SK-N-SH (cell line): ENCODE data around the gene ZNF514. TPM values are rescaled to one million over a fixed set of nuclear protein-coding genes. Genes with fewer than 3 reads are reported as not detected.

Experiments
- CTCF ChIA-PET: fragments of 300-600, 350-600 bp; formaldehyde crosslinking; extraction: SDS; loops from one replicate; lab custom pipeline; 2021; lab: Yijun Ruan, JAX
- POLR2A ChIA-PET: fragments of 350-600 bp; sonication (Branson Sonifier 250); formaldehyde crosslinking; extraction: SDS; loops from one replicate; lab custom pipeline; 2020; ENCODE audit warnings: antibody characterized with exemption, inconsistent platforms; lab: Yijun Ruan, JAX
- DNase-seq: peaks from one replicate; pipeline ENCODE4 v3.0.0; 2012
- H2AFZ ChIP-seq: fragments of 200-600 bp; sonication (generic); 2 replicates; pipeline ENCODE4 v1.8.1; 2016; ENCODE audit warnings: antibody characterized with exemption, mild to moderate bottlenecking, low read depth
- H3F3A ChIP-seq: fragments of 200-600 bp; sonication (generic); replicated peaks from 2 replicates; pipeline ENCODE3; 2016; ENCODE audit warnings: antibody characterized with exemption, mild to moderate bottlenecking; ENCODE audit not compliant: insufficient read depth
- H3K27ac ChIP-seq, 2 experiments: fragments of 200-500 bp in 1 of 2; fragments of 200-600 bp in 1 of 2; sonication (Bioruptor generic) in 1 of 2; sonication (generic), shearing (Covaris generic) in 1 of 2; 2 replicates each; pipeline versions ENCODE4 v1.5.1 to v1.6.1; 2014 to 2016; ENCODE audit warnings: low read depth in 2 of 2, inconsistent platforms in 1 of 2, low read length in 1 of 2, mild to moderate bottlenecking in 1 of 2, mixed read lengths in 1 of 2
- H3K27me3 ChIP-seq: fragments of 200-600 bp; sonication (generic), shearing (Covaris generic); 2 replicates; pipeline ENCODE4 v1.6.1; 2016; ENCODE audit warnings: mixed run types; ENCODE audit not compliant: insufficient read depth
- H3K36me3 ChIP-seq, 2 experiments: fragments of 200-500 bp in 1 of 2; fragments of 200-600 bp in 1 of 2; sonication (Bioruptor generic) in 1 of 2; sonication (generic) in 1 of 2; replicated peaks in 1 of 2; 2 replicates each; pipeline versions ENCODE3 to v1.5.1; 2014 to 2016; ENCODE audit warnings: low read length in 1 of 2, mild to moderate bottlenecking in 1 of 2; ENCODE audit not compliant: insufficient read depth in 2 of 2, control insufficient read depth in 1 of 2
- H3K4me1 ChIP-seq, 2 experiments: fragments of 200-500 bp in 1 of 2; fragments of 200-600 bp in 1 of 2; sonication (Bioruptor generic) in 1 of 2; sonication (generic), shearing (Covaris generic) in 1 of 2; 2 replicates each; pipeline versions ENCODE4 v1.5.1 to v1.6.1; 2014 to 2016; ENCODE audit warnings: low read depth in 1 of 2, low read length in 1 of 2, mixed run types in 1 of 2; ENCODE audit not compliant: insufficient read depth in 2 of 2, control insufficient read depth in 1 of 2
- H3K4me2 ChIP-seq: fragments of 200-600 bp; sonication (generic), shearing (Covaris generic); 2 replicates; pipeline ENCODE4 v1.6.1; 2017; ENCODE audit warnings: mixed run types
- H3K4me3 ChIP-seq, 2 experiments: fragments of 200-500 bp in 1 of 2; fragments of 200-600 bp in 1 of 2; sonication (Bioruptor generic) in 1 of 2; sonication (generic), shearing (Covaris generic) in 1 of 2; 2 replicates each; pipeline versions ENCODE4 v1.5.1 to v1.8.1; 2014 to 2016; ENCODE audit warnings: low read depth in 2 of 2, inconsistent platforms in 1 of 2, low read length in 1 of 2, mild to moderate bottlenecking in 1 of 2, mixed read lengths in 1 of 2, moderate library complexity in 1 of 2
- H3K79me2 ChIP-seq: fragments of 200-600 bp; sonication (generic); 2 replicates; pipeline ENCODE4 v1.8.1; 2017; ENCODE audit warnings: mild to moderate bottlenecking; ENCODE audit not compliant: insufficient read depth
- H3K9ac ChIP-seq: fragments of 200-600 bp; sonication (generic); 2 replicates; pipeline ENCODE4 v1.6.1; 2017; ENCODE audit warnings: mixed run types
- H3K9me2 ChIP-seq: fragments of 200-600 bp; sonication (generic); 2 replicates; pipeline ENCODE4 v1.6.1; 2017; ENCODE audit warnings: mixed run types
- H3K9me3 ChIP-seq: fragments of 200-600 bp; sonication (generic); 2 replicates; pipeline ENCODE4 v1.6.1; 2017; ENCODE audit warnings: mixed run types, mild to moderate bottlenecking, moderate library complexity
- H4K20me1 ChIP-seq: fragments of 200-600 bp; sonication (generic); 2 replicates; pipeline ENCODE4 v1.6.1; 2017; ENCODE audit warnings: mild to moderate bottlenecking, mixed run types; ENCODE audit not compliant: insufficient read depth
- CTCF ChIP-seq: fragments of 200-600 bp; sonication (generic); IDR thresholded peaks from 2 replicates; pipeline ENCODE4 v1.6.1; 2017; ENCODE audit warnings: antibody characterized with exemption, mild to moderate bottlenecking, moderate library complexity
- EP300 ChIP-seq, 2 experiments: IDR thresholded peaks; 2 replicates each; pipeline versions ENCODE4 v1.4.0 to v1.6.1; 2012; ENCODE audit warnings: borderline replicate concordance in 1 of 2, low read depth in 1 of 2, low read length in 1 of 2
- EZH2phosphoT487 ChIP-seq: fragments of 200-600 bp; sonication (generic); IDR thresholded peaks from 2 replicates; pipeline ENCODE4 v1.6.1; 2017; ENCODE audit warnings: low read depth, mixed run types, mild to moderate bottlenecking, antibody characterized with exemption, moderate library complexity, borderline replicate concordance
- FOSL2 ChIP-seq: IDR thresholded peaks from 2 replicates; pipeline ENCODE4 v1.4.0; 2012; ENCODE audit warnings: low read depth, mild to moderate bottlenecking, moderate library complexity, borderline replicate concordance
- FOXJ3 ChIP-seq: sonication (generic); formaldehyde crosslinking; IDR thresholded peaks from 2 replicates; pipeline ENCODE4 v1.5.1; 2020; ENCODE audit warnings: mild to moderate bottlenecking, missing genetic modification reagents
- FOXM1 ChIP-seq: IDR thresholded peaks from 2 replicates; pipeline ENCODE4 v1.4.0; 2012; ENCODE audit warnings: low read depth, mild to moderate bottlenecking
- GABPA ChIP-seq: IDR thresholded peaks from 2 replicates; pipeline ENCODE4 v1.4.0; 2012; ENCODE audit warnings: low read depth, mild to moderate bottlenecking
- IRF3 ChIP-seq: fragments of 150-350 bp; IDR thresholded peaks from 2 replicates; pipeline ENCODE4 v1.6.1; 2016; ENCODE audit warnings: mild to moderate bottlenecking, low read depth, low read length
- JUND ChIP-seq: IDR thresholded peaks from 2 replicates; pipeline ENCODE4 v1.4.0; 2012
- NFIC ChIP-seq: IDR thresholded peaks from 2 replicates; pipeline ENCODE4 v1.4.0; 2012; ENCODE audit warnings: borderline replicate concordance
- NRF1 ChIP-seq: IDR thresholded peaks from 2 replicates; pipeline ENCODE4 v1.6.1; 2012; ENCODE audit warnings: low read depth, mild to moderate bottlenecking, low read length
- PBX3 ChIP-seq: IDR thresholded peaks from 2 replicates; pipeline ENCODE4; 2012
- POLR2AphosphoS5 ChIP-seq: IDR thresholded peaks from 2 replicates; pipeline ENCODE4 v1.6.1; 2012; ENCODE audit warnings: low read depth, low read length
- RFX5 ChIP-seq: IDR thresholded peaks from 2 replicates; pipeline ENCODE4 v1.6.1; 2012; ENCODE audit warnings: mild to moderate bottlenecking, improper control_type of control experiment, low read length
- RXRA ChIP-seq: IDR thresholded peaks from 2 replicates; pipeline ENCODE4 v1.4.0; 2012; ENCODE audit warnings: low read depth, mild to moderate bottlenecking, borderline replicate concordance
- SIN3A ChIP-seq: IDR thresholded peaks from 2 replicates; pipeline ENCODE4 v1.6.1; 2012; ENCODE audit warnings: low read depth, mild to moderate bottlenecking, low read length, moderate library complexity, borderline replicate concordance
- TAF1 ChIP-seq: IDR thresholded peaks from 2 replicates; pipeline ENCODE4 v1.6.1; 2012; ENCODE audit warnings: low read depth, mild to moderate bottlenecking, low read length, moderate library complexity, borderline replicate concordance
- TCF12 ChIP-seq: IDR thresholded peaks from 2 replicates; pipeline ENCODE4 v1.4.0; 2012
- USF1 ChIP-seq: IDR thresholded peaks from 2 replicates; pipeline ENCODE4 v1.4.0; 2012; ENCODE audit warnings: low read depth, borderline replicate concordance
- USF2 ChIP-seq: fragments of 150-350 bp; IDR thresholded peaks from 2 replicates; pipeline ENCODE4 v1.6.1; 2017; ENCODE audit warnings: antibody characterized with exemption, low read length, low read depth, borderline replicate concordance
- YY1 ChIP-seq: IDR thresholded peaks from 2 replicates; pipeline ENCODE4 v1.4.0; 2012; ENCODE audit warnings: low read depth, mild to moderate bottlenecking
- WGBS: methylation state at CpG from one replicate; pipeline ENCODE4 v1.1.6; 2017; ENCODE audit warnings: low lambda C conversion rate; 5-methylcytosine and 5-hydroxymethylcytosine counted together
- polyA plus RNA-seq, 3 experiments: library from polyadenylated mRNA; depleted of rRNA; stranded (reverse); fragments of >200 nt; gene quantifications; 2 replicates each; pipeline ENCODE4 v1.2.3, GENCODE V29; 2012

ZNF514 gene
- polyA plus RNA-seq, 1 of the 3 experiments (the other 2 are of a cell fraction) = 9.0 TPM

GRCh38 chr2:95138702-95139101 is 20.9 kb downstream of the ZNF514 start:
- H3K79me2 ChIP-seq = no peaks in the 10 kb centered on the region
- no peaks in the 10 kb centered on the region for H4K20me1 ChIP-seq
- POLR2A ChIA-PET = no interaction called here
- H3K27me3 ChIP-seq = no peaks in the 10 kb centered on the region
- peaks cover 2% of the 10 kb centered on the region for H3F3A ChIP-seq
- no peaks in the 10 kb centered on the region for H3K9me2 ChIP-seq
- no peak overlapping the region for H3K4me3 ChIP-seq
- DNase-seq = no peak
- CTCF ChIA-PET = no interaction called here
- 0% methylated on average over 1 of the region's 1 CpG for WGBS
- no peak overlapping the region for H3K4me2 ChIP-seq
- peaks cover 0 to 5% of the 10 kb centered on the region in 2 experiments for H3K36me3 ChIP-seq
- H3K9ac ChIP-seq = no peak overlapping the region
- H3K4me1 ChIP-seq = no peaks in the 10 kb centered on the region
- H3K27ac ChIP-seq = no peak overlapping the region
- no peak overlapping the region for H2AFZ ChIP-seq
- H3K9me3 ChIP-seq = peaks cover 7% of the 10 kb centered on the region; the same call in 1 of the 2 replicates
- no peak for TF ChIP-seq FOXM1
- no peak for TF ChIP-seq TAF1
- no peak for TF ChIP-seq NFIC
- TF ChIP-seq SIN3A = no peak
- no peak for TF ChIP-seq TCF12
- TF ChIP-seq POLR2AphosphoS5 = no peak
- no peak for TF ChIP-seq GABPA
- TF ChIP-seq PBX3 = no peak
- TF ChIP-seq USF2 = no peak
- TF ChIP-seq FOSL2 = no peak
- TF ChIP-seq JUND = no peak
- TF ChIP-seq RFX5 = no peak

GRCh38 chr2:95122197-95122551 is 37.5 kb downstream of the ZNF514 start:
- peaks cover 36% of the 10 kb centered on the region for H3K79me2 ChIP-seq
- ChIA-PET CTCF (interaction anchor here (1.1 to 3.1 kb wide), 4 partner anchors 46 to 99 kb away, joined by 3 to 14 read pairs (median 8); no protein-coding TSS in a partner anchor), POLR2A (interaction anchor here (1.6 to 2.7 kb wide), 2 partner anchors 37 to 44 kb away, joined by 8 to 23 read pairs; partner anchors contain the start of genes ZNF2 and ZNF514)
- no peak for DNase-seq
- H3K4me2 ChIP-seq = peak overlapping the region; percentile 91
- peak overlapping the region; percentile 77 to 96 for H3K4me3 ChIP-seq
- no peaks in the 10 kb centered on the region for H3F3A ChIP-seq
- no peaks in the 10 kb centered on the region for H3K9me2 ChIP-seq
- peak overlapping the region in 1 of 2 experiments; percentile 94; a peak in 2 of 4 replicates for H3K27ac ChIP-seq
- no peaks in the 10 kb centered on the region for H3K27me3 ChIP-seq
- 18% methylated on average over 5 of the region's 5 CpGs for WGBS
- peaks cover 3 to 6% of the 10 kb centered on the region in 2 experiments for H3K36me3 ChIP-seq
- peaks cover 0 to 3% of the 10 kb centered on the region in 2 experiments; a peak in 1 of 4 replicates for H3K4me1 ChIP-seq
- peak overlapping the region; percentile 97 for H3K9ac ChIP-seq
- no peaks in the 10 kb centered on the region for H4K20me1 ChIP-seq
- no peaks in the 10 kb centered on the region for H3K9me3 ChIP-seq
- peak overlapping the region; percentile 93 for H2AFZ ChIP-seq
- no peak for TF ChIP-seq GABPA
- TF ChIP-seq POLR2AphosphoS5 = no peak
- no peak for TF ChIP-seq EP300 (IDR thresholded peaks at IDR 0.05; ENCODE audit: borderline replicate concordance in 1 of 2, low read depth in 1 of 2, low read length in 1 of 2)
- no peak for TF ChIP-seq USF2
- no peak for TF ChIP-seq USF1
- no peak for TF ChIP-seq EZH2phosphoT487
- TF ChIP-seq TCF12 = no peak
- TF ChIP-seq NRF1 = no peak
- no peak for TF ChIP-seq FOXJ3 (CRISPR knock-in tag)
- TF ChIP-seq YY1 = no peak
- no peak for TF ChIP-seq CTCF
- TF ChIP-seq RXRA = no peak
- TF ChIP-seq IRF3 = no peak
